GM12878 (cell line): ENCODE data around the gene MTAP. TPM values are rescaled to one million over a fixed set of nuclear protein-coding genes. Genes with fewer than 3 reads are reported as not detected.

Source experiments
- ATAC-seq: fragments of 200-7000 bp; cut with Tn5 transposase; 3 replicates; pipeline ENCODE4 v1.9.1; 2020; ENCODE audit warnings: mild to moderate bottlenecking, moderate library complexity
- BruUV-seq: library from RNA; stranded (reverse); fragments of 400-500 nt; replicated peaks from 2 replicates; lab custom pipeline; 2021; lab: Mats Ljungman, UMichigan
- CTCF ChIA-PET: fragments of 300-600 bp; sonication (Branson Sonifier 250); formaldehyde crosslinking; extraction: SDS; loops from one replicate; lab custom pipeline; 2021; ENCODE audit warnings: inconsistent platforms; lab: Yijun Ruan, JAX
- POLR2A ChIA-PET: fragments of 350-600 bp; formaldehyde crosslinking; extraction: SDS; loops from one replicate; lab custom pipeline; 2021; ENCODE audit warnings: inconsistent platforms; lab: Charles Lee
- RAD21 ChIA-PET: fragments of 300-600 bp; sonication (Branson Sonifier 250); formaldehyde crosslinking; loops from one replicate; lab custom pipeline; 2023; ENCODE audit warnings: antibody characterized with exemption; ENCODE audit not compliant: unreplicated experiment; lab: Charles Lee
- SMC1A ChIA-PET: fragments of 300-600 bp; sonication (Branson Sonifier 250); formaldehyde crosslinking; loops from one replicate; lab custom pipeline; 2023; ENCODE audit not compliant: unreplicated experiment, uncharacterized antibody; lab: Charles Lee
- DNase-seq: peaks from one replicate; pipeline ENCODE4 v3.0.0-alpha.2; 2011; ENCODE audit warnings: low read depth, low spot score
- FAIRE-seq: peaks from 3 replicates; lab custom pipeline; 2011; peaks lifted over from hg19 to GRCh38; lab: Jason Lieb, UNC
- H2AFZ ChIP-seq: 2 replicates; pipeline ENCODE4 v1.6.0; 2011; ENCODE audit warnings: low read depth, low read length, control low read depth; ENCODE audit not compliant: control insufficient read depth
- H3K27ac ChIP-seq: 2 replicates; pipeline ENCODE4 v1.5.1; 2011; ENCODE audit warnings: control low read depth; ENCODE audit not compliant: control insufficient read depth, insufficient read depth
- H3K27me3 ChIP-seq, 2 experiments: replicated peaks in 1 of 2; 2 replicates each; pipeline versions ENCODE4 v1.6.0 to v1.6.1; 2011; ENCODE audit warnings: low read length in 1 of 2; ENCODE audit not compliant: control insufficient read depth in 2 of 2, insufficient read depth in 2 of 2
- H3K36me3 ChIP-seq, 2 experiments: 2 replicates each; pipeline ENCODE4 v1.5.1; 2011; ENCODE audit warnings: low read length in 1 of 2; ENCODE audit not compliant: control insufficient read depth in 2 of 2, insufficient read depth in 2 of 2
- H3K4me1 ChIP-seq: 2 replicates; pipeline ENCODE4 v1.6.1; 2011; ENCODE audit warnings: mild to moderate bottlenecking, low read length, moderate library complexity, mixed read lengths; ENCODE audit not compliant: control insufficient read depth, insufficient read depth
- H3K4me2 ChIP-seq: 2 replicates; pipeline ENCODE4 v1.6.0; 2011; ENCODE audit warnings: control low read depth; ENCODE audit not compliant: control insufficient read depth, insufficient read depth
- H3K4me3 ChIP-seq: fragments of 200-600 bp; sonication (generic); 2 replicates; pipeline ENCODE4 v1.5.1; 2016
- H3K79me2 ChIP-seq: 2 replicates; pipeline ENCODE4 v1.6.0; 2011; ENCODE audit warnings: low read length; ENCODE audit not compliant: control insufficient read depth, insufficient read depth
- H3K9ac ChIP-seq: 2 replicates; pipeline ENCODE4 v1.8.0; 2011; ENCODE audit warnings: low read length, control low read depth, mixed read lengths; ENCODE audit not compliant: control insufficient read depth, insufficient read depth
- H3K9me3 ChIP-seq: replicated peaks from 3 replicates; pipeline ENCODE4 v1.5.1; 2011; ENCODE audit warnings: mild to moderate bottlenecking, low read length; ENCODE audit not compliant: control insufficient read depth, insufficient read depth
- H4K20me1 ChIP-seq: 2 replicates; pipeline ENCODE4 v1.6.0; 2011; ENCODE audit not compliant: control insufficient read depth, insufficient read depth
- MEF2B ChIP-seq: fragments of 450-650 bp; IDR thresholded peaks from 2 replicates; pipeline ENCODE4 v1.6.1; 2018; ENCODE audit warnings: mild to moderate bottlenecking, moderate library complexity; ENCODE audit not compliant: partially characterized antibody, poor library complexity, severe bottlenecking
- RB1 ChIP-seq: fragments of 450-650 bp; formaldehyde crosslinking; IDR thresholded peaks from 2 replicates; pipeline ENCODE4 v1.6.1; 2017; ENCODE audit warnings: mild to moderate bottlenecking, borderline replicate concordance
- RUNX3 ChIP-seq: IDR thresholded peaks from 2 replicates; pipeline ENCODE4 v1.6.1; 2012; ENCODE audit warnings: low read length, inconsistent platforms
- ZBTB11 ChIP-seq: fragments of 450-650 bp; formaldehyde crosslinking; IDR thresholded peaks from 2 replicates; pipeline ENCODE4 v1.5.0; 2022; ENCODE audit warnings: mild to moderate bottlenecking, missing genetic modification characterization
- WGBS: methylation state at CpG from one replicate; pipeline ENCODE4 v1.1.6; 2016; ENCODE audit warnings: low lambda C conversion rate; ENCODE audit not compliant: insufficient replicate concordance, insufficient coverage; ENCODE audit errors: missing lambda C conversion rate; 5-methylcytosine and 5-hydroxymethylcytosine counted together
- in situ Hi-C: fragments of 300-500 bp; cut with MboI; formaldehyde crosslinking; loops from 9 replicates; pipeline ENCODE4 v1.14.3; 2018; ENCODE audit warnings: mixed read lengths
- intact Hi-C: fragments of 100-400 bp; cut with micrococcal nuclease; formaldehyde crosslinking; loops from one replicate; pipeline ENCODE4 v1.14.2; 2022; ENCODE audit not compliant: unreplicated experiment
- polyA plus RNA-seq, 11 experiments: library from polyadenylated mRNA; depleted of rRNA in 4 of 11; unstranded in 6 of 11; stranded (reverse) in 5 of 11; fragments of >200 nt; fragmentation: Nextera tagmentation in 4 of 11; fragmentation: Illumina TruSeq in 1 of 11; extraction: Ambion mirVana in 4 of 11; extraction: Trizol in 1 of 11; gene quantifications; 1 replicate in 1 of 11; 2 replicates in 10 of 11; pipeline versions ENCODE4 v1.2.1 to v1.2.3, GENCODE V29; 2011 to 2016; ENCODE audit warnings: inconsistent platforms in 2 of 11, missing spikeins in 2 of 11, low read depth in 1 of 11
- total RNA-seq, 4 experiments: library from RNA; depleted of rRNA in 3 of 4; stranded (reverse); fragments of >200 nt in 3 of 4; fragmentation: Illumina TruSeq in 1 of 4; extraction: Trizol in 1 of 4; gene quantifications; 2 replicates each; pipeline versions ENCODE4 v1.2.1 to v1.2.3, GENCODE V29; 2013 to 2021

Gene MTAP
- total and polyA plus RNA-seq, 10 of the 15 experiments (the other 5 are each of a cell fraction or from before 2014, with no cell fraction given), result 16.4 to 29.9 (median 22.6) TPM

DNA sequence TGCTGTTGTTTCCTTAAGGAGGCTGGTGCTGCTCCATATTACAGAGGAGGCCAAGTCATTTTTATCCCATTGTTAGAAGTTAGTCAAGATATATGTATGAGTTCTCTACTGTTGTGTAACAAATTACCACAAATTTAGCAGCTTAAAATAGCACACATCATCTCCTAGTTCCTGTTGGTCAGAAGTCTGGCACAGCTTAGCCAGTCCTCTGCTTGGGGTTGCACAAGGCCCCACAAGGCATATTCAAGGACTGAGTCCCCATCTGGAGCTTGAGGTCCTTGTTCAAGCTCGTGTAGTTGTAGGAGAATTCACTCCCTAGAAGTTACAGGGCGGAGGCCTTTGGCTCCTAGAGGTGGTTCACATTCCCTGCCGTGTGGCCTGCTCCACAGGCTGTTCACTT is 14.7 kb downstream of the MTAP start (continued):
- TF ChIP-seq ZBTB11 (CRISPR knock-in tag), result no peak
- TF ChIP-seq MEF2B, result no peak

DNA sequence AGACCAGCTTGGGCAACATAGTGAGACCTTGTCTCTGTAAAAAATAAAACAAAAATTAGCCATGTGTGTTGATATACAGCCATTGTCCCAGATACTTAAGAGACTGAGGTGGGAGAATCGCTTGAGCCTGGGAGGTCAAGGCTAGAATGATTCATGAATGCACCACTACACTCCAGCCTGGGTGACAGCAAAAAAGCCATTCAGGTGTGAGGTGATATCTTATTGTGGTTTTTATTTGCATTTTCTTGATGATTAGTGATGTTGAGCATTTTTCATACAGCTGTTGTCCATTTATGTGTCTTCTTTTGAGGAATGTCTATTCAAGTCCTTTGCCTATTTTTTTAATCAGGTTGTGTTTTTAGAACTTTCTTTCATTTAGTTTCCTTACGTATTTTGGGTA is 23.2 kb downstream of the MTAP start:
- 98% methylated on average over 2 of the region's 2 CpGs for WGBS
- no peaks in the 10 kb centered on the region for H4K20me1 ChIP-seq
- H3K4me3 ChIP-seq, result no peak overlapping the region
- intact Hi-C loops, result no loop called here
- H3K4me2 ChIP-seq, result no peak overlapping the region
- RAD21 ChIA-PET, result interaction anchor here (1.3 kb wide), 1 partner anchor 12 kb away, joined by 3 read pairs; no protein-coding TSS in a partner anchor
- peak; percentile 81 for FAIRE-seq
- in situ Hi-C loops, result no loop called here
- no peaks in the 10 kb centered on the region for H3K4me1 ChIP-seq
- peaks cover 5 to 15% of the 10 kb centered on the region in 2 experiments for H3K36me3 ChIP-seq
- DNase-seq, result no peak
- H2AFZ ChIP-seq, result no peak overlapping the region
- CTCF ChIA-PET, result no interaction called here
- H3K27ac ChIP-seq, result no peak overlapping the region
- H3K9me3 ChIP-seq, result no peaks in the 10 kb centered on the region; the same call in 2 of the 3 replicates
- no peak overlapping the region for H3K9ac ChIP-seq
- peak; percentile 34 for TF ChIP-seq RUNX3
- no peak for TF ChIP-seq RB1
- TF ChIP-seq, all 136 proteins: peak for 1
- ChIA-PET POLR2A (no interaction called here), SMC1A (interaction anchor here (0.6 to 1.1 kb wide), 3 partner anchors 8 to 419 kb away, joined by 3 to 5 read pairs (median 4); no protein-coding TSS in a partner anchor)
- Histone ChIP-seq H3K27me3 (no peaks in the 10 kb centered on the region), H3K79me2 (no peaks in the 10 kb centered on the region)
- BruUV-seq, result no TSS peak
- ATAC-seq, result peak; percentile 65
